DND-41 (cell line): Measurements from ENCODE around the gene PALD1.

Source experiments
- ATAC-seq: fragments of 200-7000 bp; cut with Tn5 transposase; 3 replicates; pipeline ENCODE4 v1.9.1; 2021; ENCODE audit warnings: low read depth; ENCODE audit not compliant: insufficient read depth
- DNase-seq: peaks from one replicate; pipeline ENCODE4 v3.0.0-alpha.2; 2020
- H2AFZ ChIP-seq: 2 replicates; pipeline ENCODE4 v1.6.0; 2012; ENCODE audit warnings: low read depth, low read length
- H3K27ac ChIP-seq: 2 replicates; pipeline ENCODE4 v1.5.1; 2012; ENCODE audit warnings: low read length, inconsistent platforms
- H3K27me3 ChIP-seq: fragments of 200-600 bp; sonication (generic); 2 replicates; pipeline ENCODE4 v1.6.0; 2012; ENCODE audit warnings: low read length, mild to moderate bottlenecking, inconsistent platforms; ENCODE audit not compliant: insufficient read depth, poor library complexity
- H3K36me3 ChIP-seq: 2 replicates; pipeline ENCODE4 v1.5.1; 2012; ENCODE audit warnings: low read length, inconsistent platforms; ENCODE audit not compliant: insufficient read depth
- H3K4me1 ChIP-seq: 2 replicates; pipeline ENCODE4 v1.5.1; 2012; ENCODE audit warnings: mild to moderate bottlenecking, low read length; ENCODE audit not compliant: insufficient read depth
- H3K4me2 ChIP-seq: 2 replicates; pipeline ENCODE4 v1.6.0; 2012; ENCODE audit warnings: mild to moderate bottlenecking, moderate library complexity, low read length, inconsistent platforms; ENCODE audit not compliant: insufficient read depth
- H3K4me3 ChIP-seq, 2 experiments: fragments of 200-600 bp in 1 of 2; shearing (Covaris generic) in 1 of 2; 2 replicates each; pipeline ENCODE4 v1.5.1; 2012 to 2016; ENCODE audit warnings: inconsistent platforms in 2 of 2, low read length in 2 of 2, mild to moderate bottlenecking in 2 of 2, low read depth in 1 of 2, moderate library complexity in 1 of 2
- H3K79me2 ChIP-seq: 2 replicates; pipeline ENCODE4 v1.6.0; 2012; ENCODE audit warnings: low read length, inconsistent platforms; ENCODE audit not compliant: insufficient read depth
- H3K9ac ChIP-seq: 2 replicates; pipeline ENCODE4 v1.6.0; 2012; ENCODE audit warnings: low read depth, mild to moderate bottlenecking, inconsistent platforms, low read length, moderate library complexity
- H3K9me3 ChIP-seq: 2 replicates; pipeline ENCODE4 v1.5.1; 2012; ENCODE audit warnings: low read length, moderate library complexity, mild to moderate bottlenecking, inconsistent platforms; ENCODE audit not compliant: insufficient read depth, severe bottlenecking
- H4K20me1 ChIP-seq: 2 replicates; pipeline ENCODE4 v1.6.0; 2012; ENCODE audit warnings: low read length; ENCODE audit not compliant: insufficient read depth
- EZH2 ChIP-seq: IDR thresholded peaks from 3 replicates; pipeline ENCODE4 v1.6.1; 2012; ENCODE audit warnings: borderline replicate concordance, low read depth, mild to moderate bottlenecking, moderate library complexity, low read length, inconsistent platforms; ENCODE audit not compliant: severe bottlenecking
- TF ChIP-seq, protein P1 (sequence below): IDR thresholded peaks from 2 replicates; pipeline ENCODE4 v1.5.1; 2012; ENCODE audit warnings: borderline replicate concordance, low read length, moderate library complexity, mild to moderate bottlenecking; ENCODE audit not compliant: poor library complexity, severe bottlenecking; ENCODE audit errors: extremely low read depth

Gene PALD1

DNA sequence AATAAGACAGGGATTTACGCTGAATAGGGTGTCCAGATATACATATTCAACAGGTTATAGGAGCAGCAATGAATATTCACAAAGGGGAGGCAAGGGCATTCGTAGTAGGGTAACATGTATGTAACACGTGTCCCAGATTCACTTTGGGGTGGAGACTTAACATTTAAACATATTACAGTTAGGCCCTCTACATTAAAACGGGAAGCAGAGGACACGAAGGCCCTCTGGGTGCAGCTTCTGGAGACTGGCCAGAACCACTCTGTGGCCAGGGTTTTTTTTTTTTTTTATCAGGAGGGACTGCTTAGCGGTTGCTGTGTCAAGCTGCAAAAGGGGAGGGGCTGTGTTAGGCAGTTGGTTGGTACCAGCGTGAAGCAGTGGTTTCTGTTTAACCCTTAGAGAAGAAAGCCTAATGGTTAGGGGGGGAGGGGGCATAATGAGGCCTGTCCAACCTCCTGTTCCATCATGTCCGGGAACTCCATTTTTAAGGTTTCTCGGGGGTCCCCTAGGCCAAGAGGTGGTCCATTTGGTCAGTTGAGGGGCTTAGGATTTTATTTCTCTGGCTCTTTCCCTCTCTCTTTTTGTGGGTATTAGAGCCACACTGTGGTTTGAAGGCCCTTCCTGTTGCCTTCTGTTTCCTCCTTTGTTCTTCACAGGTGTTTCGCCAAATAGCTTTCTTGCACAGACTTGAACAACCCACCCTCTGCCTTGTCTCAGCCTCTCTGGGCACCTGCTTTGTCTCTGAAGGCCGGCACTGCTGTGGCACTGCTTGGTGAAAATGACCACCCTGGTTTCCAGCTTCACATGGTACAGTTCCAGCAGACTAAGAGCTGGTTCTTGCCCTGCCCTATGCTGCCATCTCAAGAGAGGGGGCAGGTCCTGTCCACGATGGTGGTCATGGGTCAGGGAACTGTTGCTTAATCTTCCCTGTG, 97.6 kb downstream of the PALD1 start:
- Histone ChIP-seq H3K4me2 (peak overlapping the region; percentile 57), H3K4me1 (peaks cover 54% of the 10 kb centered on the region), H3K9me3 (no peaks in the 10 kb centered on the region), H3K79me2 (no peaks in the 10 kb centered on the region), H3K4me3 (peak overlapping the region in 1 of 2 experiments; percentile 39; a peak in 2 of 4 replicates), H3K27ac (peak overlapping the region; percentile 96), H2AFZ (no peak overlapping the region), H3K36me3 (no peaks in the 10 kb centered on the region), H4K20me1 (no peaks in the 10 kb centered on the region), H3K27me3 (no peaks in the 10 kb centered on the region), H3K9ac (peak overlapping the region; percentile 42; the same call in 1 of the 2 replicates)
- ATAC-seq: peak; percentile 68
- DNase-seq: peak; percentile 85
- TF ChIP-seq, protein P1, sequence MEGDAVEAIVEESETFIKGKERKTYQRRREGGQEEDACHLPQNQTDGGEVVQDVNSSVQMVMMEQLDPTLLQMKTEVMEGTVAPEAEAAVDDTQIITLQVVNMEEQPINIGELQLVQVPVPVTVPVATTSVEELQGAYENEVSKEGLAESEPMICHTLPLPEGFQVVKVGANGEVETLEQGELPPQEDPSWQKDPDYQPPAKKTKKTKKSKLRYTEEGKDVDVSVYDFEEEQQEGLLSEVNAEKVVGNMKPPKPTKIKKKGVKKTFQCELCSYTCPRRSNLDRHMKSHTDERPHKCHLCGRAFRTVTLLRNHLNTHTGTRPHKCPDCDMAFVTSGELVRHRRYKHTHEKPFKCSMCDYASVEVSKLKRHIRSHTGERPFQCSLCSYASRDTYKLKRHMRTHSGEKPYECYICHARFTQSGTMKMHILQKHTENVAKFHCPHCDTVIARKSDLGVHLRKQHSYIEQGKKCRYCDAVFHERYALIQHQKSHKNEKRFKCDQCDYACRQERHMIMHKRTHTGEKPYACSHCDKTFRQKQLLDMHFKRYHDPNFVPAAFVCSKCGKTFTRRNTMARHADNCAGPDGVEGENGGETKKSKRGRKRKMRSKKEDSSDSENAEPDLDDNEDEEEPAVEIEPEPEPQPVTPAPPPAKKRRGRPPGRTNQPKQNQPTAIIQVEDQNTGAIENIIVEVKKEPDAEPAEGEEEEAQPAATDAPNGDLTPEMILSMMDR: no peak
- TF ChIP-seq EZH2: no peak

DNA sequence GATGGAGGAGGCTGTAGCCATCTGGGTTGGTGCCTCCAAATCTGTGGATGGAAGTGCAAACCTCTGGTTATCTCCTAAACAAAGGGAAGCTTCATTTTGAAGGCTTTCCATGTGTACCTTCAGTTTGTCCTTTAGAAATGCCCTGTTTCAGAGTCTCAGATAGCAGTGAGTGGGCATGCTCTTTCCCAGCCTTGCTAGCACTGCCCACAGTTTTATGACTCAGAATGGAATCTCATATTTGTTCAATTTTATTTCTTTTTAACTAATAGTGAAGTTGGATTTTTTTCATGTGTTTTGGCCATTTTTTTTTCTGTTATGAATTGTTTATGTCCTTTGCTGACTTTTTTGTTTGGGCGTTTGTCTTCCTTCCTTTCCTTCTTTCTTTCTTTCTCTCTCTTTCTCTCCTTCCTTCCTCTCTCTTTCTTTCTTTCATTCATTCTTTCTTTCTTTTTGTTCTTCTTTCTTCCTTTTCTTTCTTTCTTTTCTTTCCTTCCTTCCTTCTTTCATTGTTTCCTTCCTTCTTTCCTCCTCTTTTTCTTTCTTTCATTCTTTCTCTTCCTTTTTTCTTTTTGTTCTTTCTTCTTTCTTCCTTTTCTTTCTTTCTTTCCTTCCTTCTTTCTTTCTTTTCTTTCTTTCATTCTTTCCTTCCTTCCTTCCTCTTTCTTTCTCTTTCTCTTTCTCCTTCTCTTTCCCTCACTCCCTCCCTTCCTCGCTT, 98.4 kb downstream of the PALD1 start:
- Histone ChIP-seq H2AFZ (no peak overlapping the region), H3K4me2 (peak overlapping the region; percentile 57), H3K9ac (peak overlapping the region; percentile 42; the same call in 1 of the 2 replicates), H4K20me1 (no peaks in the 10 kb centered on the region), H3K4me1 (peaks cover 54% of the 10 kb centered on the region), H3K27me3 (no peaks in the 10 kb centered on the region), H3K4me3 (peak overlapping the region in 1 of 2 experiments; percentile 39; a peak in 2 of 4 replicates), H3K36me3 (no peaks in the 10 kb centered on the region), H3K9me3 (no peaks in the 10 kb centered on the region), H3K79me2 (no peaks in the 10 kb centered on the region), H3K27ac (peak overlapping the region; percentile 96)
- TF ChIP-seq EZH2: no peak
- TF ChIP-seq, protein P1: no peak
- no peak for ATAC-seq
- no peak for DNase-seq

DNA sequence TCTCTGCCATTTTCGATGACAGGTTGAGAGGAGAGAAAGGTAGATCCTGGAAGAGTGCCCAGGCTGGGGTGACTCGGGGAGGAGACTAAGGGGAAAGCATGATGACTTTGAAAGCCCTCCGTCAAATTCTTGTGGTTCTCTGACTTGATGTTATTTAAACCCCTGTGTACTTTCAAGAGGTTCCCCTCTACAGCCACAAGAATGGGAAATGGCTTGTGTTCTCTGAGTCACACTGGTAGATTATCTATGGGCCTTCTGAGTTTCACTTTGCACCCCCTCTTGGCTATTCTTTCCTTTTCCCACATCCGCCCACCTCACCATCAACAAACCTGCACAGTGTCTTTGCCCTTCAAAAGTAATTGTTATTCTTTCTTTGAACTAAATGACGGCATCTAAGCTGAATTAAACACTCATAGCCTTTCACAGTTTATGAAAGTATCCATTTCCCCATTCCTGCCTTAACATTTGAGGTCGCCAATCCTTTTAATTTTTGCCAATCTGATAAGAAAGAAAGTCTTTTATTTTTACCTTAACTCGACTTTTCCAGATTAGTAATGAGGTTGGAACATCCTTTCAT, 99.9 kb downstream of the PALD1 start:
- H3K27ac ChIP-seq: peak overlapping the region; percentile 96
- TF ChIP-seq EZH2: no peak
- TF ChIP-seq, protein P1: no peak

More for the DNA sequence above, 99.9 kb downstream of the PALD1 start:
- no peaks in the 10 kb centered on the region for H3K9me3 ChIP-seq
- H3K79me2 ChIP-seq: no peaks in the 10 kb centered on the region
- no peak overlapping the region; the same call in 1 of the 2 replicates for H3K9ac ChIP-seq
- H3K27me3 ChIP-seq: no peaks in the 10 kb centered on the region
- ATAC-seq (peak; percentile 87), DNase-seq (peak; percentile 83)
- H2AFZ ChIP-seq: no peak overlapping the region
- H3K4me3 ChIP-seq: no peak overlapping the region
- peaks cover 54% of the 10 kb centered on the region for H3K4me1 ChIP-seq
- no peaks in the 10 kb centered on the region for H4K20me1 ChIP-seq
- H3K36me3 ChIP-seq: no peaks in the 10 kb centered on the region
- peak overlapping the region; percentile 43 for H3K4me2 ChIP-seq
